Lower lobe of right lung (tissue), 2 donors: ENCODE data around the gene OR13C4. TPM values are rescaled to one million over a fixed set of nuclear protein-coding genes. Genes with fewer than 3 reads are reported as not detected.

Source experiments
- ATAC-seq, 2 donors: fragments of 200-7000 bp; cut with Tn5 transposase; one replicate each; pipeline ENCODE4 v1.9.1; 2020 to 2022; ENCODE audit warnings: mild to moderate bottlenecking in 2 of 2, moderate library complexity in 2 of 2
- DNase-seq: peaks from one replicate; pipeline ENCODE4 v3.0.0-alpha.2; 2020
- H3K27ac ChIP-seq: fragments of 200-600 bp; one replicate; pipeline ENCODE4 v1.8.0; 2022
- H3K27me3 ChIP-seq: fragments of 200-600 bp; one replicate; pipeline ENCODE4 v1.8.0; 2022; ENCODE audit warnings: low read depth
- H3K36me3 ChIP-seq: fragments of 200-600 bp; one replicate; pipeline ENCODE4 v1.8.0; 2022; ENCODE audit warnings: mild to moderate bottlenecking
- H3K4me1 ChIP-seq: fragments of 200-600 bp; one replicate; pipeline ENCODE4 v1.8.0; 2022
- H3K4me3 ChIP-seq: fragments of 200-600 bp; one replicate; pipeline ENCODE4 v1.8.0; 2022; ENCODE audit warnings: mild to moderate bottlenecking
- H3K9me3 ChIP-seq: fragments of 200-600 bp; one replicate; pipeline ENCODE4 v1.8.0; 2022
- intact Hi-C: fragments of 100-400 bp; cut with DNase I; formaldehyde crosslinking; loops from one replicate; pipeline ENCODE4 v1.11.0; 2022
- total RNA-seq: library from RNA; stranded (reverse); fragmentation: NEBNext Ultra II Directional; extraction: Animal tissue kit (Norgen Biotek cat#: 25700); gene quantifications from one replicate; pipeline ENCODE4 v1.2.1, GENCODE V29; 2021
- TF ChIP-seq, protein P1 (sequence below): fragments of 200-600 bp; IDR thresholded peaks from one replicate; pipeline ENCODE4 v1.8.0; 2022; ENCODE audit warnings: antibody characterized with exemption, mild to moderate bottlenecking
- donor health status: DM: no; HTN: yes; CAD: no; lungs with severe emphysema.

The OR13C4 gene
- total RNA-seq, 1 donor from 2014 or later, result not detected

DNA sequence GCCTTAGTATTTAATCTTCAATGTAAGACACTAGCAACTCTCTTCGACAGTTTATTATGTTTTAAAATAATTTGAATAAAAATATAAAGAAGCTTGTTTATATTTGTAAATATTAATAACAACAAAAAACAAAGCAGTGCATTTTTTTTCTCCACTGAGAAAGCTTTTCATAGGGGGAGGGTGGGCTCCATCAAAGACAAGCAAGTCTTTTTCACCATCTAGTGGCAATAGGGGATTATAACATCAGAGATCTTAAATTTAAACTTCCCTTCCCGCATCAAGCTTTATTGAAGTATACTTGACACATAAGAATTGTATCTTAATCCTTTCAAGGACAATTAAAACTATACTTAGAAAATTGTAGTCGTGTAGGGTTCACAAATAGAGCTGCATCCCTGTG is 32.2 kb downstream of the OR13C4 start:
- Histone ChIP-seq H3K4me3 (no peak overlapping the region), H3K36me3 (no peaks in the 10 kb centered on the region), H3K4me1 (no peaks in the 10 kb centered on the region), H3K27me3 (no peaks in the 10 kb centered on the region), H3K27ac (no peak overlapping the region), H3K9me3 (no peaks in the 10 kb centered on the region)
- intact Hi-C loops, result no loop called here
- DNase-seq (no peak), ATAC-seq (no peak)
- TF ChIP-seq, protein P1, sequence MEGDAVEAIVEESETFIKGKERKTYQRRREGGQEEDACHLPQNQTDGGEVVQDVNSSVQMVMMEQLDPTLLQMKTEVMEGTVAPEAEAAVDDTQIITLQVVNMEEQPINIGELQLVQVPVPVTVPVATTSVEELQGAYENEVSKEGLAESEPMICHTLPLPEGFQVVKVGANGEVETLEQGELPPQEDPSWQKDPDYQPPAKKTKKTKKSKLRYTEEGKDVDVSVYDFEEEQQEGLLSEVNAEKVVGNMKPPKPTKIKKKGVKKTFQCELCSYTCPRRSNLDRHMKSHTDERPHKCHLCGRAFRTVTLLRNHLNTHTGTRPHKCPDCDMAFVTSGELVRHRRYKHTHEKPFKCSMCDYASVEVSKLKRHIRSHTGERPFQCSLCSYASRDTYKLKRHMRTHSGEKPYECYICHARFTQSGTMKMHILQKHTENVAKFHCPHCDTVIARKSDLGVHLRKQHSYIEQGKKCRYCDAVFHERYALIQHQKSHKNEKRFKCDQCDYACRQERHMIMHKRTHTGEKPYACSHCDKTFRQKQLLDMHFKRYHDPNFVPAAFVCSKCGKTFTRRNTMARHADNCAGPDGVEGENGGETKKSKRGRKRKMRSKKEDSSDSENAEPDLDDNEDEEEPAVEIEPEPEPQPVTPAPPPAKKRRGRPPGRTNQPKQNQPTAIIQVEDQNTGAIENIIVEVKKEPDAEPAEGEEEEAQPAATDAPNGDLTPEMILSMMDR, result no peak

DNA sequence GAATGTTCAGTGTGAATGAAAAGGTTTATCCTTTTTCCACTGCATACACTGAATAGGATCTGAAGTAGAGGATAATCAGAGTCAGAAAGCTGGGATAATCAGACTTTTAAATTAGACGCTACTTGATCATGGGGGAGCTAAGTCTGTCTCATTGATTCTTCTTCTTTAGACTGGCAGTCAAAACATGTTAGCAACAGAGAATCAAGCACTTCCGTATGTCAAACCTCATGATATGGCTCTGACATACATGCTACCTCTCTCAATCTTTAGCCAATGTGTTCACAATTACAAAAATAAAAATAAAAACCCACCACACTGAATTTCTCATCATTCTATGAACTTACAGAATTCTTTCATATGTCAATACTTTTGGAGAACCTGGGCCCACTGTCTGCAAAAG is 42.0 kb downstream of the OR13C4 start:
- Histone ChIP-seq H3K27me3 (no peaks in the 10 kb centered on the region), H3K4me3 (no peak overlapping the region), H3K9me3 (no peaks in the 10 kb centered on the region), H3K36me3 (no peaks in the 10 kb centered on the region), H3K27ac (no peak overlapping the region), H3K4me1 (no peaks in the 10 kb centered on the region)
- DNase-seq, result no peak
- ATAC-seq, result no peak
- intact Hi-C loops, result no loop called here
- TF ChIP-seq, protein P1, result no peak

DNA sequence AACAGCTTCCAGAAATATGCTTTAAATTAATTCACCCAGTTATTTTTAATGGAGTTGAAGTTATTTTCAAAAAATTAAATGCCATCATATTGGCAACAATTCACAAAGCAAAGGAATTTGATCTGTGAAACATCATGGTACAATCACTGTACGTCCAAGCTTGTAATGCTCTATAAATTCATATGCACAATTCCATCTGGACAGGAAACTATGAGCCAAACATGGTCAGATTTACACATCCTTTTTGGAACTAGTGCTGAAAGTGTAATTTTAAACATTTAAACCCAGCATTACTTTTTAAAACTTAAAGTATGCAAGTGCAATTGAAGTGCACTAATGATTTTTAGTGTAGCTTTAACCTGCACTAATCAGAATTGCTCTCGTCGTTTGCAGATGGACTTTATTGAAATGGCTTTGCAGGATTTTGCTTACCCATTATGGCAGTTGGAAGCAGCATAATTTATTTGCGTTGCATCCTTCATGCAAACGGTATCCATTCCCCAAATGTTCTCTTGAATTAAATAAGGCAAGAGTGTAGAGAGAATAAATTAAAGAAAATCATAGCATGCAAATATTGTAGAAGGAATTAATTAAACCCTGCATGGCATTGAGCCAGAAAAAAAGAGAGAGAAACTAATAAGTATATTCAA is 44.0 kb downstream of the OR13C4 start:
- H3K9me3 ChIP-seq, result no peaks in the 10 kb centered on the region
- no peak overlapping the region for H3K4me3 ChIP-seq
- intact Hi-C loops, result no loop called here
- no peak overlapping the region for H3K27ac ChIP-seq
- no peaks in the 10 kb centered on the region for H3K36me3 ChIP-seq
- no peaks in the 10 kb centered on the region for H3K27me3 ChIP-seq
- no peak for DNase-seq
- ATAC-seq, result no peak
- TF ChIP-seq, protein P1, result no peak
- H3K4me1 ChIP-seq, result no peaks in the 10 kb centered on the region

Other genes with a start within 250 kb of the OR13C4 start
- not detected for gene OR13F1, start 22.9 kb downstream of the OR13C4 start, total RNA-seq
- gene OR13C3, start 9.6 kb upstream of the OR13C4 start, total RNA-seq, result not detected
- gene OR13C8, start 42.0 kb upstream of the OR13C4 start, total RNA-seq, result not detected
- gene OR13C5, start 72.2 kb upstream of the OR13C4 start, total RNA-seq, result not detected
- not detected for gene OR13C2, start 78.4 kb upstream of the OR13C4 start, total RNA-seq
- gene OR13C9, start 91.0 kb upstream of the OR13C4 start, total RNA-seq, result not detected
- gene OR13D1, start 167.3 kb upstream of the OR13C4 start, total RNA-seq, result not detected
- gene NIPSNAP3A, start 220.5 kb upstream of the OR13C4 start, total RNA-seq, result 25.6 TPM
- gene NIPSNAP3B, start 236.9 kb upstream of the OR13C4 start, total RNA-seq, result 2.5 TPM